Esophagus squamous epithelium (tissue), 5 donors: ENCODE measurements around the gene SLC7A5. TPM values are rescaled to one million over a fixed set of nuclear protein-coding genes. Genes with fewer than 3 reads are reported as not detected.
"Not testable (repeated sequence)": the region's sequence is repeated elsewhere in the genome, so short reads cannot be mapped to it uniquely, and the experiment has no call there.

Experiments used
- DNase-seq: peaks from one replicate; lab custom pipeline; 2025; lab: John Stamatoyannopoulos, UW
- H3K27ac ChIP-seq, 4 donors: fragments of 200-600 bp; sonication (generic); one replicate each; pipeline ENCODE4 v1.5.1; 2016 to 2019; ENCODE audit warnings: mild to moderate bottlenecking in 1 of 4
- H3K27me3 ChIP-seq, 4 donors: fragments of 200-600 bp; sonication (generic); 1 replicate in 3 of 4; 2 replicates in 1 of 4; pipeline versions ENCODE4 v1.5.1 to v1.6.0; 2017 to 2021; ENCODE audit warnings: antibody characterized with exemption in 1 of 4
- H3K36me3 ChIP-seq, 3 donors: fragments of 200-600 bp; sonication (generic); one replicate each; pipeline ENCODE4 v1.5.1; 2016 to 2019
- H3K4me1 ChIP-seq, 3 donors: fragments of 200-600 bp; sonication (generic); one replicate each; pipeline ENCODE4 v1.5.1; 2017 to 2019
- H3K4me3 ChIP-seq, 4 donors: fragments of 200-600 bp; sonication (generic); 1 replicate in 3 of 4; 2 replicates in 1 of 4; pipeline ENCODE4 v1.5.1; 2016 to 2019; ENCODE audit warnings: mild to moderate bottlenecking in 2 of 4, moderate library complexity in 1 of 4
- H3K9me3 ChIP-seq, 3 donors: fragments of 200-600 bp; sonication (generic); one replicate each; pipeline ENCODE4 v1.5.1; 2016 to 2019
- CTCF ChIP-seq, 6 experiments: fragments of 450-650 bp in 4 of 6; fragments of 200-600 bp in 2 of 6; sonication (generic) in 2 of 6; IDR thresholded peaks; one replicate each; pipeline ENCODE4 v1.5.1; 2016 to 2019; ENCODE audit warnings: antibody characterized with exemption in 6 of 6, mild to moderate bottlenecking in 4 of 6, moderate library complexity in 4 of 6
- POLR2A ChIP-seq, 4 donors: fragments of 450-650 bp; IDR thresholded peaks; one replicate each; pipeline ENCODE4 v1.6.1; 2017; ENCODE audit warnings: antibody characterized with exemption in 4 of 4, mild to moderate bottlenecking in 4 of 4, moderate library complexity in 3 of 4
- WGBS, 2 donors: methylation state at CpG; one replicate each; pipeline ENCODE4 v1.1.5; 2018; 5-methylcytosine and 5-hydroxymethylcytosine counted together
- intact Hi-C: fragments of 100-400 bp; cut with DNase I; formaldehyde crosslinking; loops from one replicate; pipeline ENCODE4 v1.15.0; 2022
- total RNA-seq, 4 donors: library from RNA; depleted of rRNA; stranded (reverse); fragments of >200 nt; gene quantifications; one replicate each; pipeline ENCODE4 v1.1.0, GENCODE V29; 2016
- donor health status: DM: yes; HTN: yes; CAD: no.

Gene SLC7A5
- total RNA-seq, 4 donors from 2014 or later, result 75.3 to 179 (median 145) TPM

GRCh38 chr16:87791295-87792204 is 77.8 kb downstream of the SLC7A5 start:
- no peaks in the 10 kb centered on the region for H3K9me3 ChIP-seq
- H3K27me3 ChIP-seq, result peaks cover 0 to 23% (median 0%) of the 10 kb centered on the region in 4 donors
- H3K4me3 ChIP-seq, result no peak overlapping the region
- no peaks in the 10 kb centered on the region for H3K36me3 ChIP-seq
- peak overlapping the region; percentile 79 to 88 (median 82) for H3K27ac ChIP-seq
- TF ChIP-seq CTCF (IDR thresholded peaks at IDR 0.05) (no peak), POLR2A (IDR thresholded peaks at IDR 0.05) (no peak)
- WGBS, 2 donors, result 63 to 71% methylated on average over 24 to 31 of the region's 32 CpGs
- H3K4me1 ChIP-seq, result peaks cover 13 to 50% (median 36%) of the 10 kb centered on the region in 3 donors
- no peak for DNase-seq
- intact Hi-C loops, result no loop called here

- no peaks in the 10 kb centered on the region for H3K9me3 ChIP-seq
- H3K36me3 ChIP-seq, result no peaks in the 10 kb centered on the region
- TF ChIP-seq CTCF (IDR thresholded peaks at IDR 0.05), result no peak
- peak overlapping the region; percentile 79 to 88 (median 82) for H3K27ac ChIP-seq
- peaks cover 0 to 23% (median 0%) of the 10 kb centered on the region in 4 donors for H3K27me3 ChIP-seq
- H3K4me3 ChIP-seq, result no peak overlapping the region
- H3K4me1 ChIP-seq, result peaks cover 13 to 50% (median 36%) of the 10 kb centered on the region in 3 donors
- 35 to 44% methylated on average over 12 to 15 of the region's 17 CpGs for WGBS, 2 donors
- DNase-seq, result no peak
- intact Hi-C loops, result no loop called here
Measured at GRCh38 chr16:87790292-87791100, 78.8 kb downstream of the SLC7A5 start.

GRCh38 chr16:87789437-87790291 is 79.6 kb downstream of the SLC7A5 start:
- Histone ChIP-seq H3K27me3 (peaks cover 0 to 23% (median 0%) of the 10 kb centered on the region in 4 donors), H3K27ac (peak overlapping the region; percentile 79 to 88 (median 82)), H3K36me3 (no peaks in the 10 kb centered on the region), H3K9me3 (no peaks in the 10 kb centered on the region), H3K4me3 (no peak overlapping the region), H3K4me1 (peaks cover 13 to 50% (median 36%) of the 10 kb centered on the region in 3 donors)
- WGBS, 2 donors, result 17 to 52% methylated on average over 15 to 19 of the region's 20 CpGs
- intact Hi-C loops, result no loop called here
- no peak for DNase-seq
- TF ChIP-seq CTCF (IDR thresholded peaks at IDR 0.05) (no peak), POLR2A (IDR thresholded peaks at IDR 0.05) (no peak)

- intact Hi-C loops, H3K4me3 ChIP-seq, DNase-seq, H3K9me3 ChIP-seq, H3K36me3 ChIP-seq: not testable (repeated sequence)
- H3K27ac ChIP-seq, result peak overlapping the region; percentile 79 to 88 (median 82)
- peaks cover 13 to 50% (median 36%) of the 10 kb centered on the region in 3 donors for H3K4me1 ChIP-seq
- H3K27me3 ChIP-seq, result peaks cover 0 to 24% (median 0%) of the 10 kb centered on the region in 4 donors
- WGBS, 2 donors, result 43 to 50% methylated on average over 7 to 10 of the region's 10 CpGs
Measured at GRCh38 chr16:87788730-87789436, 80.4 kb downstream of the SLC7A5 start.

- H3K27ac ChIP-seq, result peak overlapping the region in 2 of 4 donors; percentile 79 to 88
- H3K4me1 ChIP-seq, result peaks cover 13 to 50% (median 33%) of the 10 kb centered on the region in 3 donors
- H3K9me3 ChIP-seq, H3K4me3 ChIP-seq, H3K36me3 ChIP-seq, DNase-seq, intact Hi-C loops: not testable (repeated sequence)
- peaks cover 0 to 36% (median 0%) of the 10 kb centered on the region in 4 donors for H3K27me3 ChIP-seq
- WGBS, 2 donors, result 85% methylated on average over 2 of the region's 2 CpGs; no CpG with 5 or more reads in 1 of the 2 donors
Measured at GRCh38 chr16:87787451-87788091, 81.7 kb downstream of the SLC7A5 start.
